ENCODE data around the gene BTBD9.

The BTBD9 gene

GRCh38 chr6:38639498-38640215 lies at the start of gene BTBD9:
BTBD9 (minus strand) TSS chr6:38639929.
- Mint-ChIP-seq H3K4me1 (ENCODE audit: low read depth) (peaks cover 33% of the 10 kb centered on the region), H3K9me3 (no peaks in the 10 kb centered on the region), H3K4me3 (peak within 1 kb of the TSS; percentile 89), H3K36me3 (ENCODE audit: low read depth) (peaks cover 5% of the 10 kb centered on the region), H3K27ac (peak within 1 kb of the TSS; percentile 94), H3K27me3 (ENCODE audit: low read depth) (no peaks in the 10 kb centered on the region)
- DNase-seq (ENCODE audit: low spot score), result peak; percentile 84

- Mint-ChIP-seq H3K4me1 (ENCODE audit: low read depth) (peaks cover 28% of the 10 kb centered on the region), H3K27me3 (ENCODE audit: low read depth) (no peaks in the 10 kb centered on the region), H3K4me3 (no peak overlapping the region), H3K27ac (no peak overlapping the region), H3K36me3 (ENCODE audit: low read depth) (peaks cover 17% of the 10 kb centered on the region), H3K9me3 (no peaks in the 10 kb centered on the region)
- DNase-seq (ENCODE audit: low spot score), result no peak
Measured at GRCh38 chr6:38688579-38689087, 48.9 kb upstream of the BTBD9 start.

- Mint-ChIP-seq H3K4me3 (no peak overlapping the region), H3K27me3 (ENCODE audit: low read depth) (no peaks in the 10 kb centered on the region), H3K9me3 (no peaks in the 10 kb centered on the region), H3K27ac (no peak overlapping the region), H3K36me3 (ENCODE audit: low read depth) (peaks cover 14% of the 10 kb centered on the region), H3K4me1 (ENCODE audit: low read depth) (peaks cover 28% of the 10 kb centered on the region)
- no peak for DNase-seq (ENCODE audit: low spot score)
Measured at GRCh38 chr6:38687549-38687948, 47.8 kb upstream of the BTBD9 start.

- H3K4me1 Mint-ChIP-seq (ENCODE audit: low read depth), result peaks cover 28% of the 10 kb centered on the region
- no peaks in the 10 kb centered on the region for H3K27me3 Mint-ChIP-seq (ENCODE audit: low read depth)
- H3K9me3 Mint-ChIP-seq, result no peaks in the 10 kb centered on the region
- DNase-seq (ENCODE audit: low spot score), result no peak
- H3K36me3 Mint-ChIP-seq (ENCODE audit: low read depth), result peaks cover 14% of the 10 kb centered on the region
- peak overlapping the region; percentile 32 for H3K27ac Mint-ChIP-seq
- H3K4me3 Mint-ChIP-seq, result no peak overlapping the region
Measured at GRCh38 chr6:38687043-38687353, 47.3 kb upstream of the BTBD9 start.

GRCh38 chr6:38686270-38687042 lies 46.7 kb upstream of the BTBD9 start:
- no peak for DNase-seq (ENCODE audit: low spot score)
- Mint-ChIP-seq H3K4me1 (ENCODE audit: low read depth) (peaks cover 28% of the 10 kb centered on the region), H3K36me3 (ENCODE audit: low read depth) (peaks cover 20% of the 10 kb centered on the region), H3K4me3 (no peak overlapping the region), H3K9me3 (no peaks in the 10 kb centered on the region), H3K27ac (peak overlapping the region; percentile 29), H3K27me3 (ENCODE audit: low read depth) (no peaks in the 10 kb centered on the region)

GRCh38 chr6:38684904-38685303 lies 45.2 kb upstream of the BTBD9 start:
- Mint-ChIP-seq H3K4me1 (ENCODE audit: low read depth) (peaks cover 25% of the 10 kb centered on the region), H3K36me3 (ENCODE audit: low read depth) (peaks cover 25% of the 10 kb centered on the region), H3K4me3 (no peak overlapping the region), H3K27ac (peak overlapping the region; percentile 29), H3K27me3 (ENCODE audit: low read depth) (no peaks in the 10 kb centered on the region), H3K9me3 (no peaks in the 10 kb centered on the region)
- DNase-seq (ENCODE audit: low spot score), result no peak

- Mint-ChIP-seq H3K27me3 (ENCODE audit: low read depth) (no peaks in the 10 kb centered on the region), H3K4me1 (ENCODE audit: low read depth) (peaks cover 22% of the 10 kb centered on the region), H3K36me3 (ENCODE audit: low read depth) (peaks cover 25% of the 10 kb centered on the region), H3K9me3 (no peaks in the 10 kb centered on the region), H3K4me3 (no peak overlapping the region), H3K27ac (peak overlapping the region; percentile 24)
- no peak for DNase-seq (ENCODE audit: low spot score)
Measured at GRCh38 chr6:38684237-38684636, 44.5 kb upstream of the BTBD9 start.

GRCh38 chr6:38681850-38682249 lies 42.1 kb upstream of the BTBD9 start:
- no peak overlapping the region for H3K27ac Mint-ChIP-seq

GRCh38 chr6:38679668-38680067 lies 39.9 kb upstream of the BTBD9 start:
- H3K27ac Mint-ChIP-seq, result no peak overlapping the region

More at GRCh38 chr6:38681850-38682249, 42.1 kb upstream of the BTBD9 start:
- no peak for DNase-seq (ENCODE audit: low spot score)
- H3K36me3 Mint-ChIP-seq (ENCODE audit: low read depth), result peaks cover 35% of the 10 kb centered on the region
- peaks cover 17% of the 10 kb centered on the region for H3K4me1 Mint-ChIP-seq (ENCODE audit: low read depth)
- H3K4me3 Mint-ChIP-seq, result no peak overlapping the region
- no peaks in the 10 kb centered on the region for H3K9me3 Mint-ChIP-seq
- no peaks in the 10 kb centered on the region for H3K27me3 Mint-ChIP-seq (ENCODE audit: low read depth)

GRCh38 chr6:38678178-38678760 lies 38.5 kb upstream of the BTBD9 start:
- H3K4me3 Mint-ChIP-seq, result no peak overlapping the region
- H3K36me3 Mint-ChIP-seq (ENCODE audit: low read depth), result peaks cover 56% of the 10 kb centered on the region
- peak overlapping the region; percentile 77 for H3K27ac Mint-ChIP-seq
- no peaks in the 10 kb centered on the region for H3K27me3 Mint-ChIP-seq (ENCODE audit: low read depth)
- H3K4me1 Mint-ChIP-seq (ENCODE audit: low read depth), result peaks cover 20% of the 10 kb centered on the region
- DNase-seq (ENCODE audit: low spot score), result no peak
- H3K9me3 Mint-ChIP-seq, result peaks cover 3% of the 10 kb centered on the region

More at GRCh38 chr6:38679668-38680067, 39.9 kb upstream of the BTBD9 start:
- peaks cover 14% of the 10 kb centered on the region for H3K4me1 Mint-ChIP-seq (ENCODE audit: low read depth)
- H3K4me3 Mint-ChIP-seq, result no peak overlapping the region
- H3K36me3 Mint-ChIP-seq (ENCODE audit: low read depth), result peaks cover 51% of the 10 kb centered on the region
- H3K27me3 Mint-ChIP-seq (ENCODE audit: low read depth), result no peaks in the 10 kb centered on the region
- H3K9me3 Mint-ChIP-seq, result no peaks in the 10 kb centered on the region
- no peak for DNase-seq (ENCODE audit: low spot score)

GRCh38 chr6:38676974-38677544 lies 37.3 kb upstream of the BTBD9 start:
- peak overlapping the region; percentile 58 for H3K27ac Mint-ChIP-seq
- peaks cover 27% of the 10 kb centered on the region for H3K4me1 Mint-ChIP-seq (ENCODE audit: low read depth)
- peaks cover 56% of the 10 kb centered on the region for H3K36me3 Mint-ChIP-seq (ENCODE audit: low read depth)
- DNase-seq (ENCODE audit: low spot score), result no peak
- H3K27me3 Mint-ChIP-seq (ENCODE audit: low read depth), result no peaks in the 10 kb centered on the region
- H3K4me3 Mint-ChIP-seq, result no peak overlapping the region
- H3K9me3 Mint-ChIP-seq, result peaks cover 3% of the 10 kb centered on the region

GRCh38 chr6:38676236-38676973 lies 36.7 kb upstream of the BTBD9 start:
- Mint-ChIP-seq H3K27me3 (ENCODE audit: low read depth) (no peaks in the 10 kb centered on the region), H3K4me1 (ENCODE audit: low read depth) (peaks cover 28% of the 10 kb centered on the region), H3K27ac (peak overlapping the region; percentile 58), H3K4me3 (no peak overlapping the region), H3K36me3 (ENCODE audit: low read depth) (peaks cover 50% of the 10 kb centered on the region), H3K9me3 (peaks cover 3% of the 10 kb centered on the region)
- DNase-seq (ENCODE audit: low spot score), result no peak

GRCh38 chr6:38673397-38674165 lies 33.9 kb upstream of the BTBD9 start:
- DNase-seq (ENCODE audit: low spot score), result peak; percentile 24
- peaks cover 3% of the 10 kb centered on the region for H3K9me3 Mint-ChIP-seq

More at GRCh38 chr6:38673397-38674165, 33.9 kb upstream of the BTBD9 start:
- no peaks in the 10 kb centered on the region for H3K27me3 Mint-ChIP-seq (ENCODE audit: low read depth)
- H3K4me1 Mint-ChIP-seq (ENCODE audit: low read depth), result peaks cover 28% of the 10 kb centered on the region
- H3K36me3 Mint-ChIP-seq (ENCODE audit: low read depth), result peaks cover 42% of the 10 kb centered on the region
- H3K4me3 Mint-ChIP-seq, result no peak overlapping the region
- H3K27ac Mint-ChIP-seq, result peak overlapping the region; percentile 4
